Measurements from ENCODE around the gene DTX3. TPM values are rescaled to one million over a fixed set of nuclear protein-coding genes. Genes with fewer than 3 reads are reported as not detected.

DTX3 gene
- total and polyA plus RNA-seq, 12 donors, result 16.9 to 58.2 (median 22.2) TPM

DNA sequence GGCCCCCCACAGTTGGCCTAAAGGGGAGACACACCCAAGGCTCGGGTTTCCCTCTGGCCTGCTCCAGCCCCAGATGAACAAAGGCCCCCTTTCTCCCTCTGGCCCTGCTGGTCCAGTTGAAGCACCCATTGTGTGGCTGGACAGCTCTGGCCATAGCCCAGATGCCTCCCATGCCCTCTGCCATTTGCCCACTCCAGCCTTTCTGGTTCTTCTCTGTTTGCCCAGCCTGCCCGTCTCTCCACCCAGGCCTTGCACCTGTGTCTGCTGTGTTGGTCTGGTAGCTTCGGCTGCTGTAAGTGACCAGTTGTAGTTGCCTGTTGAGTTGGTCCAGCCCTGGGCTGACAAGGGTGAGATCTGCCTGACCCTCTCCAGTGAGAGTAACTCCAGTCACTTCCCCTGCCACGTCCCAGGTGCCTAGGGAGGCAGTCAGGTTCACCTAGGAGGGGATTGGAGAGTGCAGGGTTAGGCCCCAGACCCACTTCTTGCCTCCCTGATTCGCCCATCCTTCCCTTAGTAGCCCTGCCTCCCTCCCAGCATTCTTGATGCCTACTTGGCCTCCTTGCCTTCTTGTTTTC is 25.4 kb downstream of the DTX3 start:
- Histone ChIP-seq H3K4me3 (no peak overlapping the region), H3K27me3 (peaks cover 6 to 100% (median 62%) of the 10 kb centered on the region in 7 donors), H3K9me3 (no peaks in the 10 kb centered on the region), H3K36me3 (peaks cover 0 to 5% (median 0%) of the 10 kb centered on the region in 9 donors), H3K27ac (no peak overlapping the region), H3K4me1 (peaks cover 0 to 39% (median 21%) of the 10 kb centered on the region in 9 donors)
- 87 to 88% methylated on average over 5 of the region's 5 CpGs for WGBS, 2 donors
- TF ChIP-seq, protein P1, sequence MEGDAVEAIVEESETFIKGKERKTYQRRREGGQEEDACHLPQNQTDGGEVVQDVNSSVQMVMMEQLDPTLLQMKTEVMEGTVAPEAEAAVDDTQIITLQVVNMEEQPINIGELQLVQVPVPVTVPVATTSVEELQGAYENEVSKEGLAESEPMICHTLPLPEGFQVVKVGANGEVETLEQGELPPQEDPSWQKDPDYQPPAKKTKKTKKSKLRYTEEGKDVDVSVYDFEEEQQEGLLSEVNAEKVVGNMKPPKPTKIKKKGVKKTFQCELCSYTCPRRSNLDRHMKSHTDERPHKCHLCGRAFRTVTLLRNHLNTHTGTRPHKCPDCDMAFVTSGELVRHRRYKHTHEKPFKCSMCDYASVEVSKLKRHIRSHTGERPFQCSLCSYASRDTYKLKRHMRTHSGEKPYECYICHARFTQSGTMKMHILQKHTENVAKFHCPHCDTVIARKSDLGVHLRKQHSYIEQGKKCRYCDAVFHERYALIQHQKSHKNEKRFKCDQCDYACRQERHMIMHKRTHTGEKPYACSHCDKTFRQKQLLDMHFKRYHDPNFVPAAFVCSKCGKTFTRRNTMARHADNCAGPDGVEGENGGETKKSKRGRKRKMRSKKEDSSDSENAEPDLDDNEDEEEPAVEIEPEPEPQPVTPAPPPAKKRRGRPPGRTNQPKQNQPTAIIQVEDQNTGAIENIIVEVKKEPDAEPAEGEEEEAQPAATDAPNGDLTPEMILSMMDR (IDR thresholded peaks at IDR 0.05), result no peak
- intact Hi-C loops (cut with DNase I), result loop anchor here in 4 of 10 donors (5.0 to 10.0 kb wide), 3 partner anchors 165 to 175 kb away; partner anchors contain the start of genes GLI1 (in 3 of the 4) and INHBE (in 3 of the 4)
- no peak for ATAC-seq
- no peak for DNase-seq

DNA sequence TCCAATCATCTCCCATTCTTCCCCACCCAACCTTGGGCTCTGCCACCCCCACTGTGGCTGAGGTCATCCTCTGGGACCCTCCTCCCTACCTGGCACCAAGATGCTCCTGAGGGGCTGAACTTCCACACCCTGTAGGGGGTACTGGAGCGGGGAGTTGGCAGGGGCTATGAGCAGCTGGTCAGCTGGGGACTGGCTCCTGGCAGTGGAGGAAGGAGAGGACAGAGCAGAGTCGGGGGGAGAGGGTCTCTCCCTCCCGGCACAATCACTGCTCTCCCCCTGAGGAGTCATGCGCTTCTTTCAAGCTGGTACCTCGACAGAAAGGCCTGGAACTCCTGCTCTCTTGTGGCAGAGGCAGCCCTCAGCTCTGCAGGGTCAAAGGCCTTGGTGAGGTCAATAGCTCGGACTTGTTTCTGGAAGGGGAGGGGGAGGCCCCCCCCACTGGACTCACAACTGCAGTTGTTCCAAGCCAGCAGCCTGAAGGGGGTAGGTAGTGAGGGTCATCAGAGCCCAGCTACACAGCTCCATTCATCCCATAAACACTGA is 26.3 kb downstream of the DTX3 start:
- intact Hi-C loops (cut with DNase I), result loop anchor here in 2 of 10 donors (5.0 kb wide), 1 partner anchor 174 kb away; the partner anchor contains the start of genes GLI1 (in 2 of the 2) and INHBE (in 2 of the 2)
- WGBS, 2 donors, result 61% methylated on average over 6 of the region's 6 CpGs
- Histone ChIP-seq H3K36me3 (no peaks in the 10 kb centered on the region), H3K4me1 (peaks cover 0 to 39% (median 21%) of the 10 kb centered on the region in 9 donors), H3K4me3 (peak overlapping the region in 1 of 10 donors; percentile 70), H3K9me3 (no peaks in the 10 kb centered on the region), H3K27me3 (peaks cover 6 to 100% (median 65%) of the 10 kb centered on the region in 7 donors), H3K27ac (no peak overlapping the region)
- TF ChIP-seq, protein P1 (IDR thresholded peaks at IDR 0.05), result no peak
- ATAC-seq (no peak), DNase-seq (no peak)

DNA sequence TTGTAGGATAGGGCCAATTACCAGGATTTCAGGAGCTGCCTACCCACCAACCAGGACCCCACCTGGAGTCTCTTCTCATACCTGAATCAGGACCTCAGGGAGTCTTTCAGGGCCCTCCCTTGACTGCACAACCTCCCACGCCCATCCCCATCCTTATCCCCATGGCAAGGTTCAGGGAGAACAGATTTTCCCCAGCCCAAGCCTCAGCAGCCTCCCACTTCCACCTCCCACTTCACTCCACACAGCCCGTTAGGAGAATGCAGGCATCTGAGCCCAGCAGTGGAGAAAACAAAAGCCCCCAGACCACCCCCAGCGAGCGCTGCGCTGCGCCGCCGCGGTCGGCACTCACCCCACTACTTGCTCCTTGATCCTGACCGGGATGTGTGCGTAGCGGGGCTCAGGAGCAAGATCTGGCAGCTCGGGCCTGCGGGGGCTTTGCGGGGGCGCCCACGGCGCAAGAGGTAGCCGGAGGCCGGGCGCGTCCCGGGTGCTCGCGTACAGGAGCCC is 27.0 kb downstream of the DTX3 start:
- 12% methylated on average over 17 to 26 of the region's 26 CpGs for WGBS, 2 donors

More for the DNA sequence above, 27.0 kb downstream of the DTX3 start:
- intact Hi-C loops (cut with DNase I), result loop anchor here in 3 of 10 donors (2.0 to 5.0 kb wide), 2 partner anchors 49 to 174 kb away; partner anchors contain the start of genes GLI1 (in 2 of the 3) and INHBE (in 2 of the 3)
- H3K4me1 ChIP-seq, result peaks cover 0 to 33% (median 21%) of the 10 kb centered on the region in 9 donors
- DNase-seq, result no peak
- TF ChIP-seq, protein P1 (IDR thresholded peaks at IDR 0.05), result no peak
- H3K27me3 ChIP-seq, result peaks cover 6 to 96% (median 60%) of the 10 kb centered on the region in 7 donors
- peak in 2 of 8 donors; percentile 3 to 15 for ATAC-seq
- H3K27ac ChIP-seq, result peak overlapping the region in 2 of 10 donors; percentile 13 to 28
- no peaks in the 10 kb centered on the region for H3K9me3 ChIP-seq
- H3K36me3 ChIP-seq, result no peaks in the 10 kb centered on the region
- peak overlapping the region in 9 of 10 donors; percentile 57 to 78 (median 66) for H3K4me3 ChIP-seq

Data from heart right ventricle (tissue), 16 donors.